ENCODE results near the gene CST9. TPM values are rescaled to one million over a fixed set of nuclear protein-coding genes. Genes with fewer than 3 reads are reported as not detected.

The CST9 gene
- total and polyA plus RNA-seq, 9 donors, result not detected

GRCh38 chr20:23640018-23640601, 34.4 kb upstream of the CST9 start:
- Histone ChIP-seq H3K9me3 (no peaks in the 10 kb centered on the region), H3K4me3 (no peak overlapping the region), H3K27ac (no peak overlapping the region), H3K36me3 (no peaks in the 10 kb centered on the region), H3K27me3 (no peaks in the 10 kb centered on the region), H3K4me1 (ENCODE audit: insufficient read depth) (peaks cover 21% of the 10 kb centered on the region)
- WGBS, 3 donors, result 89 to 94% (median 90%) methylated on average over 8 of the region's 8 CpGs
- DNase-seq, result no peak
- TF ChIP-seq EP300 (IDR thresholded peaks at IDR 0.05) (no peak), POLR2A (IDR thresholded peaks at IDR 0.05) (no peak)
- TF ChIP-seq, protein P1, sequence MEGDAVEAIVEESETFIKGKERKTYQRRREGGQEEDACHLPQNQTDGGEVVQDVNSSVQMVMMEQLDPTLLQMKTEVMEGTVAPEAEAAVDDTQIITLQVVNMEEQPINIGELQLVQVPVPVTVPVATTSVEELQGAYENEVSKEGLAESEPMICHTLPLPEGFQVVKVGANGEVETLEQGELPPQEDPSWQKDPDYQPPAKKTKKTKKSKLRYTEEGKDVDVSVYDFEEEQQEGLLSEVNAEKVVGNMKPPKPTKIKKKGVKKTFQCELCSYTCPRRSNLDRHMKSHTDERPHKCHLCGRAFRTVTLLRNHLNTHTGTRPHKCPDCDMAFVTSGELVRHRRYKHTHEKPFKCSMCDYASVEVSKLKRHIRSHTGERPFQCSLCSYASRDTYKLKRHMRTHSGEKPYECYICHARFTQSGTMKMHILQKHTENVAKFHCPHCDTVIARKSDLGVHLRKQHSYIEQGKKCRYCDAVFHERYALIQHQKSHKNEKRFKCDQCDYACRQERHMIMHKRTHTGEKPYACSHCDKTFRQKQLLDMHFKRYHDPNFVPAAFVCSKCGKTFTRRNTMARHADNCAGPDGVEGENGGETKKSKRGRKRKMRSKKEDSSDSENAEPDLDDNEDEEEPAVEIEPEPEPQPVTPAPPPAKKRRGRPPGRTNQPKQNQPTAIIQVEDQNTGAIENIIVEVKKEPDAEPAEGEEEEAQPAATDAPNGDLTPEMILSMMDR (IDR thresholded peaks at IDR 0.05), result no peak
- intact Hi-C loops (cut with DNase I), result no loop called here

DNA sequence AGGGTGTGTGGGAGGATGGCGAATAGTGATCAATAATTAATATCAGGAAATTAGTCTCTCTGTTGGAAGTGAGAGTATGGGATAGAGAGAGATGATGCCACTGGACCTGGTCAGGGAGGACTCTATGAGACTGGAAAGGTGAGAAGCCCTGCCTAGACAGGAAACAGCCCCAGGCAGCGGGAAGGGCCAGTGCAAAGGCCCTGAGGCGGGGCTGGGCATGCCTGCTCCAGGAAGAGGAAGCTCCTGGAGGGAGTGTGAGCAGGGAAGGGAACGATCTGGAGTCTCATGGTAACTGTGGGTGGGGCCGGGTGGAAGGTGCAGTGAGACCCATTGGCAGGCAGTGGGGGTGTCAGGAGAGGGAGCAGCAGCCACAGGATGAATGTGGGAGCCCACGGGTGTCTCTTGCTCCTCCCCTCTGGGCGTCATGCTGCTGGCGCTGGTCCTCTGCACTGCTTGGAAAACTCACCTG, 33.8 kb upstream of the CST9 start:
- no peak for TF ChIP-seq POLR2A (IDR thresholded peaks at IDR 0.05)
- TF ChIP-seq EP300 (IDR thresholded peaks at IDR 0.05), result no peak
- TF ChIP-seq, protein P1 (IDR thresholded peaks at IDR 0.05), result no peak
- H3K36me3 ChIP-seq, result no peaks in the 10 kb centered on the region
- intact Hi-C loops (cut with DNase I), result loop anchor here in 2 of 4 donors (10.0 kb wide), 2 partner anchors 275 to 285 kb away; partner anchors contain the start of genes GZF1 (in 1 of the 2) and NXT1 (in 1 of the 2)
- H3K27ac ChIP-seq, result no peak overlapping the region
- no peaks in the 10 kb centered on the region for H3K27me3 ChIP-seq
- 78 to 86% (median 79%) methylated on average over 8 of the region's 8 CpGs for WGBS, 3 donors
- peaks cover 22% of the 10 kb centered on the region for H3K4me1 ChIP-seq (ENCODE audit: insufficient read depth)
- no peak overlapping the region for H3K4me3 ChIP-seq
- no peaks in the 10 kb centered on the region for H3K9me3 ChIP-seq
- DNase-seq, result no peak

- intact Hi-C loops (cut with DNase I), result loop anchor here in 2 of 4 donors (10.0 kb wide), 2 partner anchors 274 to 284 kb away; partner anchors contain the start of genes GZF1 (in 1 of the 2) and NXT1 (in 1 of the 2)
- Histone ChIP-seq H3K4me1 (ENCODE audit: insufficient read depth) (peaks cover 22% of the 10 kb centered on the region), H3K27me3 (no peaks in the 10 kb centered on the region), H3K9me3 (no peaks in the 10 kb centered on the region), H3K27ac (no peak overlapping the region), H3K36me3 (no peaks in the 10 kb centered on the region), H3K4me3 (no peak overlapping the region)
- DNase-seq, result peak in 2 of 5 donors; percentile 52 to 56
- TF ChIP-seq EP300 (IDR thresholded peaks at IDR 0.05) (no peak), POLR2A (IDR thresholded peaks at IDR 0.05) (no peak)
- TF ChIP-seq, protein P1 (IDR thresholded peaks at IDR 0.05), result no peak
- WGBS, 3 donors, result 52 to 60% (median 59%) methylated on average over 8 to 9 of the region's 9 CpGs
These were observed 32.6 kb upstream of the CST9 start for GRCh38 chr20:23638309-23638708.

- no peak for TF ChIP-seq EP300 (IDR thresholded peaks at IDR 0.05)
- peak; percentile 87 for TF ChIP-seq POLR2A (IDR thresholded peaks at IDR 0.05)
- TF ChIP-seq, protein P1 (IDR thresholded peaks at IDR 0.05), result no peak
- Histone ChIP-seq H3K4me1 (ENCODE audit: insufficient read depth) (peaks cover 22% of the 10 kb centered on the region), H3K4me3 (peak within 1 kb of the TSS; percentile 97), H3K36me3 (no peaks in the 10 kb centered on the region), H3K9me3 (no peaks in the 10 kb centered on the region), H3K27me3 (no peaks in the 10 kb centered on the region), H3K27ac (peak within 1 kb of the TSS; percentile 26 to 77)
- intact Hi-C loops (cut with DNase I), result loop anchor here in 2 of 4 donors (10.0 kb wide), 2 partner anchors 273 to 283 kb away; partner anchors contain the start of genes GZF1 (in 1 of the 2) and NXT1 (in 1 of the 2)
- WGBS, 3 donors, result 0 to 1% (median 0%) methylated on average over 70 to 91 of the region's 92 CpGs
- peak; percentile 88 to 94 (median 93) for DNase-seq
These were observed 31.8 kb upstream of the CST9 start, which contains the start of gene CST3 for GRCh38 chr20:23637282-23638221. TSS of gene CST3 (minus strand) at chr20:23637955. CDS start at chr20:23637862, 93 bp downstream.

All from ovary (tissue), 9 donors.